HepG2 (cell line): Measurements from ENCODE around the gene CIDEA. TPM values are rescaled to one million over a fixed set of nuclear protein-coding genes. Genes with fewer than 3 reads are reported as not detected.

Experiments
- ATAC-seq: fragments of 200-7000 bp; cut with Tn5 transposase; 3 replicates; pipeline ENCODE4 v1.9.1; 2020; ENCODE audit warnings: mild to moderate bottlenecking, moderate library complexity
- BruUV-seq: library from RNA; stranded (reverse); fragments of 400-500 nt; replicated peaks from 2 replicates; lab custom pipeline; 2021; lab: Mats Ljungman, UMichigan
- CTCF ChIA-PET: fragments of 300-600 bp; formaldehyde crosslinking; extraction: SDS; loops from one replicate; lab custom pipeline; 2021; ENCODE audit warnings: low total read pairs, inconsistent platforms, low intra/inter-chr PET ratio; lab: Yijun Ruan, JAX
- POLR2A ChIA-PET: fragments of 350-600 bp; sonication (Branson Sonifier 250); formaldehyde crosslinking; loops from one replicate; lab custom pipeline; 2020; ENCODE audit warnings: antibody characterized with exemption, inconsistent platforms; lab: Yijun Ruan, JAX
- DNase-seq: peaks from one replicate; pipeline ENCODE4 v3.0.0-alpha.2; 2015; ENCODE audit warnings: low spot score
- FAIRE-seq: peaks from 3 replicates; lab custom pipeline; 2011; peaks lifted over from hg19 to GRCh38; lab: Jason Lieb, UNC
- H2AFZ ChIP-seq: one replicate; pipeline ENCODE4 v1.6.1; 2011; ENCODE audit warnings: low read length, inconsistent platforms
- H3K27ac ChIP-seq: fragments of 300-600 bp; 3 replicates; pipeline ENCODE4 v1.8.0; 2011; ENCODE audit warnings: mixed run types, mild to moderate bottlenecking, mixed read lengths, low read length, inconsistent platforms; ENCODE audit not compliant: insufficient read depth; ENCODE audit errors: extremely low read length
- H3K27me3 ChIP-seq, 2 experiments: fragments of 200-600 bp in 1 of 2; 2 replicates in 1 of 2; 3 replicates in 1 of 2; pipeline versions ENCODE4 v1.6.0 to v1.8.0; 2011; ENCODE audit warnings: low read length in 2 of 2, mild to moderate bottlenecking in 2 of 2, moderate library complexity in 2 of 2, inconsistent platforms in 1 of 2; ENCODE audit not compliant: insufficient read depth in 2 of 2, control insufficient read depth in 1 of 2
- H3K36me3 ChIP-seq, 2 experiments: fragments of 200-600 bp in 1 of 2; replicated peaks in 1 of 2; 2 replicates in 1 of 2; 3 replicates in 1 of 2; pipeline versions ENCODE4 v1.5.1 to v1.8.0; 2011; ENCODE audit warnings: low read length in 2 of 2, inconsistent platforms in 1 of 2; ENCODE audit not compliant: insufficient read depth in 2 of 2, control insufficient read depth in 1 of 2
- H3K4me1 ChIP-seq: 2 replicates; pipeline ENCODE4 v1.5.1; 2012; ENCODE audit warnings: low read length, inconsistent platforms; ENCODE audit not compliant: insufficient read depth
- H3K4me2 ChIP-seq: 2 replicates; pipeline ENCODE4 v1.6.0; 2011; ENCODE audit warnings: low read depth, low read length, inconsistent platforms
- H3K4me3 ChIP-seq, 3 experiments: fragments of 200-600 bp in 1 of 3; sonication (generic), shearing (Covaris generic) in 1 of 3; replicated peaks in 1 of 3; 2 replicates each; pipeline ENCODE4 v1.5.1; 2011 to 2016; ENCODE audit warnings: low read length in 3 of 3, inconsistent platforms in 2 of 3, low read depth in 2 of 3, mild to moderate bottlenecking in 2 of 3, control low read depth in 1 of 3, mixed read lengths in 1 of 3; ENCODE audit not compliant: insufficient read depth in 1 of 3
- H3K79me2 ChIP-seq: one replicate; pipeline ENCODE4 v1.6.1; 2011; ENCODE audit warnings: low read length, inconsistent platforms; ENCODE audit not compliant: insufficient read depth
- H3K9ac ChIP-seq: 2 replicates; pipeline ENCODE4 v1.6.0; 2011; ENCODE audit warnings: mild to moderate bottlenecking, low read depth, low read length, inconsistent platforms; ENCODE audit not compliant: insufficient read depth
- H3K9me3 ChIP-seq: 2 replicates; pipeline ENCODE4 v1.5.1; 2012; ENCODE audit warnings: mild to moderate bottlenecking, low read length
- H4K20me1 ChIP-seq: 2 replicates; pipeline ENCODE4 v1.6.0; 2011; ENCODE audit warnings: inconsistent platforms, mild to moderate bottlenecking, low read length, moderate library complexity; ENCODE audit not compliant: insufficient read depth
- HMGA1 ChIP-seq: sonication (generic); formaldehyde crosslinking; conservative IDR thresholded peaks from 2 replicates; pipeline ENCODE4 v1.4.0; 2020; ENCODE audit warnings: missing genetic modification reagents
- HOXD1 ChIP-seq: sonication (generic); formaldehyde crosslinking; IDR thresholded peaks from 2 replicates; pipeline ENCODE4 v1.5.0; 2020; ENCODE audit warnings: missing genetic modification reagents
- MBD4 ChIP-seq: IDR thresholded peaks from 2 replicates; pipeline ENCODE4 v1.6.1; 2012; ENCODE audit warnings: low read length, inconsistent platforms, borderline replicate concordance
- MYNN ChIP-seq: sonication (generic); formaldehyde crosslinking; IDR thresholded peaks from 2 replicates; pipeline ENCODE4 v1.4.0; 2020; ENCODE audit warnings: mild to moderate bottlenecking, low read depth, missing genetic modification reagents
- PHB2 ChIP-seq: fragments of 450-650 bp; IDR thresholded peaks from 2 replicates; pipeline ENCODE4 v1.6.1; 2018; ENCODE audit not compliant: partially characterized antibody
- RBFOX2 ChIP-seq: fragments of 200-400 bp; formaldehyde crosslinking; IDR thresholded peaks from 2 replicates; pipeline ENCODE4 v1.6.1; 2017; ENCODE audit warnings: low read depth, mild to moderate bottlenecking, low read length
- YY1 ChIP-seq: IDR thresholded peaks from 2 replicates; pipeline ENCODE4 v1.6.1; 2011; ENCODE audit warnings: low read length, low read depth, moderate library complexity, mild to moderate bottlenecking; ENCODE audit not compliant: insufficient read depth, insufficient replicate concordance
- ZNF205 ChIP-seq: IDR thresholded peaks from 2 replicates; pipeline ENCODE4 v1.6.1; 2018; ENCODE audit warnings: missing biosample characterization, missing genetic modification reagents
- WGBS: methylation state at CpG from one replicate; pipeline ENCODE4 v1.1.6; 2017; ENCODE audit warnings: low lambda C conversion rate; 5-methylcytosine and 5-hydroxymethylcytosine counted together
- in situ Hi-C: cut with HindIII; loops from 2 replicates; pipeline ENCODE4 v1.10.0; 2017; ENCODE audit warnings: low pct_unique_long_range_greater_than_20kb; ENCODE audit not compliant: extremely low pct_ligation_motif_present
- intact Hi-C: fragments of 100-400 bp; cut with micrococcal nuclease; formaldehyde crosslinking; loops from one replicate; pipeline ENCODE4 v1.10.0; 2022; ENCODE audit not compliant: unreplicated experiment
- polyA plus RNA-seq, 8 experiments: library from polyadenylated mRNA; depleted of rRNA in 3 of 8; stranded (reverse) in 7 of 8; unstranded in 1 of 8; fragments of >200 nt; fragmentation: Illumina TruSeq in 4 of 8; extraction: Trizol in 4 of 8; gene quantifications; 2 replicates each; pipeline versions ENCODE4 v1.2.1 to v1.2.3, GENCODE V29; 2011 to 2016; ENCODE audit warnings: low read depth in 4 of 8, missing spikeins in 1 of 8, mixed read lengths in 1 of 8; ENCODE audit not compliant: insufficient read depth in 1 of 8
- total RNA-seq, 5 experiments: library from RNA; depleted of rRNA; stranded (reverse); fragments of >200 nt; fragmentation: Illumina TruSeq; extraction: Trizol; gene quantifications; 2 replicates each; pipeline ENCODE4 v1.2.3, GENCODE V29; 2016; ENCODE audit warnings: low read depth in 1 of 5
- TF ChIP-seq, protein P1 (sequence below): sonication (generic); formaldehyde crosslinking; conservative IDR thresholded peaks from 2 replicates; pipeline ENCODE4 v1.5.0; 2020; ENCODE audit warnings: missing genetic modification reagents
- TF ChIP-seq, protein P2 (sequence below): sonication (generic); formaldehyde crosslinking; IDR thresholded peaks from 2 replicates; pipeline ENCODE4 v1.5.1; 2020; ENCODE audit warnings: mild to moderate bottlenecking, missing genetic modification reagents, borderline replicate concordance
- TF ChIP-seq, protein P3 (sequence below): sonication (generic); formaldehyde crosslinking; IDR thresholded peaks from 2 replicates; pipeline ENCODE4; 2020; ENCODE audit warnings: missing genetic modification reagents, mild to moderate bottlenecking, borderline replicate concordance
- TF ChIP-seq, protein P4 (sequence below): IDR thresholded peaks from 2 replicates; pipeline ENCODE4 v1.6.1; 2016; ENCODE audit warnings: control low read depth

Gene CIDEA
- total and polyA plus RNA-seq, 2 of the 13 experiments (the other 11 are each of a cell fraction or from before 2014, with no cell fraction given), result not detected

GRCh38 chr18:12252061-12252460, 2.1 kb upstream of the CIDEA start (continued):
- TF ChIP-seq HOXD1 (CRISPR knock-in tag), result no peak
- TF ChIP-seq YY1, result no peak
- TF ChIP-seq, protein P1, sequence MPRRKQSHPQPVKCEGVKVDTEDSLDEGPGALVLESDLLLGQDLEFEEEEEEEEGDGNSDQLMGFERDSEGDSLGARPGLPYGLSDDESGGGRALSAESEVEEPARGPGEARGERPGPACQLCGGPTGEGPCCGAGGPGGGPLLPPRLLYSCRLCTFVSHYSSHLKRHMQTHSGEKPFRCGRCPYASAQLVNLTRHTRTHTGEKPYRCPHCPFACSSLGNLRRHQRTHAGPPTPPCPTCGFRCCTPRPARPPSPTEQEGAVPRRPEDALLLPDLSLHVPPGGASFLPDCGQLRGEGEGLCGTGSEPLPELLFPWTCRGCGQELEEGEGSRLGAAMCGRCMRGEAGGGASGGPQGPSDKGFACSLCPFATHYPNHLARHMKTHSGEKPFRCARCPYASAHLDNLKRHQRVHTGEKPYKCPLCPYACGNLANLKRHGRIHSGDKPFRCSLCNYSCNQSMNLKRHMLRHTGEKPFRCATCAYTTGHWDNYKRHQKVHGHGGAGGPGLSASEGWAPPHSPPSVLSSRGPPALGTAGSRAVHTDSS, result no peak
- TF ChIP-seq HMGA1 (CRISPR knock-in tag), result no peak
- TF ChIP-seq MBD4, result no peak
- TF ChIP-seq, protein P2, sequence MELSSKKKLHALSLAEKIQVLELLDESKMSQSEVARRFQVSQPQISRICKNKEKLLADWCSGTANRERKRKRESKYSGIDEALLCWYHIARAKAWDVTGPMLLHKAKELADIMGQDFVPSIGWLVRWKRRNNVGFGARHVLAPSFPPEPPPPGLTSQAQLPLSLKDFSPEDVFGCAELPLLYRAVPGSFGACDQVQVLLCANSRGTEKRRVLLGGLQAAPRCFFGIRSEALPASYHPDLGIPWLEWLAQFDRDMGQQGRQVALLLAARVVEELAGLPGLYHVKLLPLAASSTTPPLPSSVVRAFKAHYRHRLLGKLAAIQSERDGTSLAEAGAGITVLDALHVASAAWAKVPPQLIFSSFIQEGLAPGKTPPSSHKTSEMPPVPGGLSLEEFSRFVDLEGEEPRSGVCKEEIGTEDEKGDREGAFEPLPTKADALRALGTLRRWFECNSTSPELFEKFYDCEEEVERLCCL (CRISPR knock-in tag), result no peak

DNA sequence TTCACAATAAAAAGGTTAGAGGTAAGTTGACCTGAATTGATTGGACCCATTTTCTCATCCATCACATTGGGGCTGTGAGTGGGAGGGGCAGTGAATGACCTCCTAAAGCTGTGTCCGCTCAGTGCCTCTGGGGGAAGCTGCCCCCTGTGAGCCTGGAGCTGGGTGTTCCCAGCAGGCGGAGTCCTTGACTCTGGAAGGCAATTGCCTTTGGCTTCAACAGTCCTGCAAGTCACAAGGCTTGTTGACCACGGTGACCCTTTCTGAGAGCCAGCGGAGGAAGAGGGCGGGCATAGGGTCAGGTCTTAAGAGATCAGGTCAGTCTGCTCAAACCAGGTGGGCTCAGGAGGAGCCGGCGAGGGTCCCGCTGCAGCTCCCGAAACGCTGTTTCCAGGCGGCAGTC, 1.1 kb upstream of the CIDEA start:
- Histone ChIP-seq H3K4me2 (no peak overlapping the region), H3K79me2 (no peaks in the 10 kb centered on the region), H4K20me1 (no peaks in the 10 kb centered on the region), H3K4me3 (no peak overlapping the region), H2AFZ (no peak overlapping the region), H3K9me3 (no peaks in the 10 kb centered on the region), H3K27ac (no peak overlapping the region), H3K9ac (no peak overlapping the region)
- ATAC-seq, result no peak
- FAIRE-seq, result no peak
- WGBS, result 13% methylated on average over 3 of the region's 11 CpGs
- POLR2A ChIA-PET, result no interaction called here
- intact Hi-C loops (no loop called here), in situ Hi-C loops (no loop called here)
- DNase-seq, result no peak
- BruUV-seq, result no TSS peak
- TF ChIP-seq, protein P3, sequence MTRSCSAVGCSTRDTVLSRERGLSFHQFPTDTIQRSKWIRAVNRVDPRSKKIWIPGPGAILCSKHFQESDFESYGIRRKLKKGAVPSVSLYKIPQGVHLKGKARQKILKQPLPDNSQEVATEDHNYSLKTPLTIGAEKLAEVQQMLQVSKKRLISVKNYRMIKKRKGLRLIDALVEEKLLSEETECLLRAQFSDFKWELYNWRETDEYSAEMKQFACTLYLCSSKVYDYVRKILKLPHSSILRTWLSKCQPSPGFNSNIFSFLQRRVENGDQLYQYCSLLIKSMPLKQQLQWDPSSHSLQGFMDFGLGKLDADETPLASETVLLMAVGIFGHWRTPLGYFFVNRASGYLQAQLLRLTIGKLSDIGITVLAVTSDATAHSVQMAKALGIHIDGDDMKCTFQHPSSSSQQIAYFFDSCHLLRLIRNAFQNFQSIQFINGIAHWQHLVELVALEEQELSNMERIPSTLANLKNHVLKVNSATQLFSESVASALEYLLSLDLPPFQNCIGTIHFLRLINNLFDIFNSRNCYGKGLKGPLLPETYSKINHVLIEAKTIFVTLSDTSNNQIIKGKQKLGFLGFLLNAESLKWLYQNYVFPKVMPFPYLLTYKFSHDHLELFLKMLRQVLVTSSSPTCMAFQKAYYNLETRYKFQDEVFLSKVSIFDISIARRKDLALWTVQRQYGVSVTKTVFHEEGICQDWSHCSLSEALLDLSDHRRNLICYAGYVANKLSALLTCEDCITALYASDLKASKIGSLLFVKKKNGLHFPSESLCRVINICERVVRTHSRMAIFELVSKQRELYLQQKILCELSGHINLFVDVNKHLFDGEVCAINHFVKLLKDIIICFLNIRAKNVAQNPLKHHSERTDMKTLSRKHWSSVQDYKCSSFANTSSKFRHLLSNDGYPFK, result no peak
- TF ChIP-seq PHB2 (no peak), RBFOX2 (no peak), MYNN (no peak), ZNF205 (no peak)
- TF ChIP-seq, protein P4, sequence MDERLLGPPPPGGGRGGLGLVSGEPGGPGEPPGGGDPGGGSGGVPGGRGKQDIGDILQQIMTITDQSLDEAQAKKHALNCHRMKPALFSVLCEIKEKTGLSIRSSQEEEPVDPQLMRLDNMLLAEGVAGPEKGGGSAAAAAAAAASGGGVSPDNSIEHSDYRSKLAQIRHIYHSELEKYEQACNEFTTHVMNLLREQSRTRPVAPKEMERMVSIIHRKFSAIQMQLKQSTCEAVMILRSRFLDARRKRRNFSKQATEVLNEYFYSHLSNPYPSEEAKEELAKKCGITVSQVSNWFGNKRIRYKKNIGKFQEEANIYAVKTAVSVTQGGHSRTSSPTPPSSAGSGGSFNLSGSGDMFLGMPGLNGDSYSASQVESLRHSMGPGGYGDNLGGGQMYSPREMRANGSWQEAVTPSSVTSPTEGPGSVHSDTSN (CRISPR knock-in tag), result no peak
- TF ChIP-seq, all 625 proteins: peak for 0
- H3K27me3 ChIP-seq, result peaks cover 10 to 75% of the 10 kb centered on the region in 2 experiments; a peak in 4 of 5 replicates
- CTCF ChIA-PET, result no interaction called here
- no peaks in the 10 kb centered on the region for H3K36me3 ChIP-seq
- peaks cover 5% of the 10 kb centered on the region; the same call in 1 of the 2 replicates for H3K4me1 ChIP-seq
